T47D (cell line): ENCODE data around the gene ANKRD36.
"Not testable (repeated sequence)": the region's sequence is repeated elsewhere in the genome, so short reads cannot be mapped to it uniquely, and the experiment has no call there.

Experiments
- DNase-seq, 2 experiments: peaks; one replicate each; pipeline versions ENCODE4 v3.0.0 to v3.0.0-alpha.2; 2011 to 2012; ENCODE audit warnings: low read depth in 1 of 2, low spot score in 1 of 2
- JUND ChIP-seq: IDR thresholded peaks from 2 replicates; pipeline ENCODE4 v1.6.1; 2012; ENCODE audit warnings: low read depth
- in situ Hi-C: cut with HindIII; loops from 2 replicates; pipeline ENCODE4 v1.10.0; 2016; ENCODE audit warnings: low sequenced_read_pairs, low pct_unique_long_range_greater_than_20kb

Gene ANKRD36

DNA sequence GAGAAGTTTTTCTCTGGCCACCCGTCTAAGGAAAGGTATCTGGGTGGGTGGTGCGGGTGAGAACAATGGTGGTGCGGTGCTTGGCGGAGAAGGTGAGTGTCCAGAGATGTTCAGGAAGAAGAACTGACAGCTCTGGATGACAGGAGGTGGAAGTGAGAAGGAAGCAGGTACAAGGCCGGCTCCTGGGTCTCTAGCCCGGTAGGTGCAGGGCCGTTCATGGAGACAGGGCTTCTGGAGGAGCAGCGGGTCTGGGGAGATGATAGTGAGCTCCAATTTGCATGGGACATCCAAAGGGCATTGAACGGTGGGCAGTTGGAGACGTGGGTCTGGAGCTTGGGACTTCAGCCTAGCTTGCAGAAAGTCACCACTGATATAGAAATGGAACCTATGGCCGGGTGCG is 17.3 kb upstream of the ANKRD36 start:
- no peak for DNase-seq
- in situ Hi-C loops: no loop called here
- TF ChIP-seq JUND: no peak

DNA sequence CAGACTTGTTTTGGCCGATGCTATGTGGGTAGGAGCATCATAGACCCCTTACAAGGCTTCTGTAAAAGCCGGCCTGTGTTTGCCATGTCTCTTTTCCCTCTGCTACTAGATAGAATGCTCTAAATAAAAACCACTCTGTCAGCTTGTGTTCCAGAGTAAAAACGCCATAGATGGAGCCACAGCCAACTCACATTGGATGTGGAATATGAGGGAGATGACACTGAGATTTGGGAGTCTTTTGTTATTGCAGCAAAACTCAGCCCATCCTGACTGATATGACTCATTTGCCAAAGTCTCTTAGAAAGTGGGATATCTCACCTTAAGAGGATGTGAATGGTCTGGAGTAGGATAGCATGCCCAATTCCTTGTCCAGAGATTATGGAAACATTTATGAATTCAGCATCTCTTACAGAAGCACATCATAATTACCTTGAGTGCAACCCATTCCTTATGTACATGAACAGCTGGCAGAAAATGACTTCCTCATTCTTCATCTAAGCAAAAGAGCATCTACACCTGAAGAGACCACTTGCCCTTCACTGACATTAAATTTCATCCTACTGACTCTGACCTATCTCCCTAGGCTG is 14.1 kb upstream of the ANKRD36 start:
- DNase-seq, in situ Hi-C loops: not testable (repeated sequence)

DNA sequence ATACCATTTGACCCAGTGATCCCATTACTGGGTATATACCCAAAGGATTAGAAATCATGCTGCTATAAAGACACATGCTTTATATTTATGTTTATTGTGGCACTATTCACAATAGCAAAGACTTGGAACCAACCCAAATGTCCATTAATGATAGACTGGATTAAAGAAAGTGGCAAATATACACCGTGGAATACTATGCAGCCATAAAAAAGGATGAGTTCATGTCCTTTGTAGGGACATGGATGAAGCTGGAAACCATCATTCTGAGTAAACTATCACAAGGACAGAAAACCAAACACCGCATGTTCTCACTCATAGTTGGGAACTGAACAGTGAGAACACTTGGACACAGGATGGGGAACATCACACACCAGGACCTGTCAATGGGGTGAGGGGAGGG is 6.1 kb upstream of the ANKRD36 start:
- in situ Hi-C loops, DNase-seq: not testable (repeated sequence)

DNA sequence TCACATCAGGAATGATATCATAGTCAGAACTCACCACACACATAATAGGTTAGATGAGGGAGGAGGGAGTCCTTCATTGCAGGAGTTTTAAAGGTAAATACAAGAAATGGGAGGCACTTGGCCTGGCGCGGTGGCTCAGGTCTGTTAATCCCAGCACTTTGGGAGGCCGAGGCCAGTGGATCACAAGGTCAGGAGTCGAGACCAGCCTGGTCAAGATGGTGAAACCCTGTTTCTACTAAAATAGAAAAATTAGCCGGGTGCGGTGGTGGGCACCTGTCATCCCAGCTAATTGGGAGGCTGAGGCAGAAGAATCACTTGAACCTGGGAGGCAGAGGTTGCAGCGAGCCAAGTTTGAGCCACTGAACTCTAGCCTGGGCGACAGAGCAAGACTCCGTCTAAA is 1.7 kb upstream of the ANKRD36 start:
- DNase-seq, in situ Hi-C loops: not testable (repeated sequence)

DNA sequence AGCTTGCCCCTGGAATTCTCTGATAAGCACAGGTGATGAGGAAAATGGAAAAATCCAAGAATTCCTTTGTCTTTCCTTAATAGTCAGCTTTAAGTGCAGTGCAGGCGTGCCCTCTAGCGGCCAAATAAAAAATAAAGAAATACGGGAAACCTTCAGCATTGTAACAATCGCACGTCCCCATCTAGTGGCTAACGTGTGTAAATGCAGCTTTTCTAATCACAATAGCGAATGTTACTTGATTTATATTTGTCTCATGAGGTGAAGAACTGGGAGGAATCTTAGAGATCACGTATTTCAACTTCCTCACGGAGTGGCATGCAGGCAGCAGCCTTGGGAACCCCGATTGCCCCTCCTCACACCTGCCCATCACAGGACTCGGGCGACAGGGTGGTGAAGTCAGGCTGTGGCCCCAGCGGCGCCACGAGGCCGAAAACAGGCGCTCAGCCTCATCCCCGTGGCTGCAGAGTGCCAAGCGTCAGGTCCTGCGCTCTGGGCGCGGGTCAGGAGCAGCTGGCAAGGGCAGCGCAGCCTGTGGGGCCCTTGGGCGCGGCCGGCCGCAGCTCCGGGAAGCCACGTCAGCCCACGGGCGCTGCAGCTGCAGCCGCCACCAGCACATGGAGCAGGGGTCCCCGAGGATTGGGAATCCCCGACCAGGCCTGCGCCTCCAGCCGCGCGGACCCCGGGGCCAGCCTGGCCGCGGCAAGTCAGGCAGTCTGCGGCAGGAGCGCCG is 468 bp upstream of the ANKRD36 start:
- peak in 1 of 2 experiments; percentile 53 for DNase-seq
- in situ Hi-C loops: not testable (repeated sequence)

DNA sequence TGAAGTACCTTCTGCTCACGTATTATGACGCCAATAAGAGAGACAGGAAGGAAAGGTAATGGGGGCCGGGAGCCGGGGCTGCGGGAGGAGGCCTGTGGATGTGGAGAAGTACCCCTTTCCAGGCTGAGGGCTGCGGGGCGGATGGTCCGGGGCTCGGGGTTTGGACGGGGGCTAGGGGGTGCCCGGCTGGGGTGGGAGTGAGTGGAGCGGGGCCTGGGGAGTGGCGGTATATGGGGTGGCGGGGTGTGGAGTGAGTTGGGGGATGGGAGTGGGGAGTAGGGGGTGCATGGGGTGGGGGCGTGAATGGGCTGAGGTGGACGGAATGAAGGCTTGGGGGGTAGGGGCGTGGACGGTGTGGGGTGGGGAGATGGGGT is 916 bp downstream of the ANKRD36 start:
- DNase-seq, in situ Hi-C loops: not testable (repeated sequence)

DNA sequence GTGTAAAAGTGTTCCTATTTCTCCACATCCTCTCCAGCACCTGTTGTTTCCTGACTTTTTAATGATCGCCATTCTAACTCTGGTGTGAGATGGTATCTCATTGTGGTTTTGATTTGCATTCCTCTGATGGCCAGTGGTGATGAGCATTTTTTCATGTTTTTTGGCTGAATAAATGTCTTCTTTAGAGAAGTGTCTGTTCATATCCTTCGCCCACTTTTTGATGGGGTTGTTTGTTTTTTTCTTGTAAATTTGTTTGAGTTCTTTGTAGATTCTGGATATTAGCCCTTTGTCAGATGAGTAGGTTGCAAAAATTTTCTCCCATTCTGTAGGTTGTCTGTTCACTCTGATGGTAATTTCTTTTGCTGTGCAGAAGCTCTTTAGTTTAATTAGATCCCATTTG is 16.1 kb downstream of the ANKRD36 start:
- in situ Hi-C loops, DNase-seq: not testable (repeated sequence)

DNA sequence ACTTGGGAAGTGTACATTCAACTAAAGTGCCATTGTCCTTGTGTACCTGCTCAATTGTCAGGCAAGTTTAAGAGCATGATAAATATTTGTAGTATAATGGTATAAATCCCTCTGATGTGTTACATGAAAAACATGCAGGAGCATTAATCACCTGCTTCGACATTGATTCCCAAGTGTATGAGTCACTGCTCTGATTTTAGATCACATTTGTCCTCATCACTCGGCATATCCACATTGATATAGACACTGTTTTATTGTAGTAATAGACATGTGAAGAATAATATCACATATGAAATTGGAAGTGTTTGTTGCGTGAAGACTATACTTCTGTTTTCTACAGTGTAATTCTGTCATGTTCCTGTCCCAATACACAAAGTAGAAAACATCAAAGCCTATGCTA is 31.1 kb downstream of the ANKRD36 start:
- in situ Hi-C loops, DNase-seq: not testable (repeated sequence)

DNA sequence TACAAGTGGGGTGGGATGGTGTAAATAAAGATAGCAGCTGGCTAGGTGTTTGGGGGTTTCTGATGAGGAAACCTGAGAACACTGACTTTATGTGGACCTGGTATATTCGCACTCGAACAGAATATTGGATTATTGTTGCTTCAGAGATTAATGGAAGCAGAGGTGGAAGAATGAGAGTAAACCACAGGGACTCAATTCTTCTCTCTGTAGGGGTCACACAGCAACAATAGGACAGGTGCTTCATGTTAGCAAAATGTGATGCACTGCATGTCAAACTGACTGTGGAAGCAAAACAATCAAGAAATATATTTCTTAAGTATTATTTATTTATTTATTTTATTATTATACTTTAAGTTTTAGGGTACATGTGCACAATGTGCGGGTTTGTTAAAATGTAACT is 53.6 kb downstream of the ANKRD36 start:
- in situ Hi-C loops, DNase-seq: not testable (repeated sequence)

DNA sequence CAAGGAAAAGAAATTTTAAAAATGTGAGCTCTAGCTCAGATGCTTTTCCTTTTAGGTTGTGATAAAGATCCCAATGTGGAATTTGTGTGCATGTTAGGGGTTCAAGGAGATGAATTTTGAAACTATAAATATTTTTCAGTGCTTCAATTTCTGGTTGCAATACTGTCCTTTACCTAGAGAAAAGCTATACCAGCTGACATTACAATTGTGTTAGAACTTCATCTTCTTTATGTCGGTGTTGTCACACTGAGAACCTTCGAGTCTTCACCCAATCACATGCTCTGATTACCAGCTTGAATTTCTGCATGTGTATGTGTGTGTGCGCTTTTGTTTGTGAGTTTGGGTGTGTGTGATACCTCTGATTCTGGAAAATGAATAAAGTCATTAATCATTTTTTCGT is 55.0 kb downstream of the ANKRD36 start:
- in situ Hi-C loops, DNase-seq: not testable (repeated sequence)

DNA sequence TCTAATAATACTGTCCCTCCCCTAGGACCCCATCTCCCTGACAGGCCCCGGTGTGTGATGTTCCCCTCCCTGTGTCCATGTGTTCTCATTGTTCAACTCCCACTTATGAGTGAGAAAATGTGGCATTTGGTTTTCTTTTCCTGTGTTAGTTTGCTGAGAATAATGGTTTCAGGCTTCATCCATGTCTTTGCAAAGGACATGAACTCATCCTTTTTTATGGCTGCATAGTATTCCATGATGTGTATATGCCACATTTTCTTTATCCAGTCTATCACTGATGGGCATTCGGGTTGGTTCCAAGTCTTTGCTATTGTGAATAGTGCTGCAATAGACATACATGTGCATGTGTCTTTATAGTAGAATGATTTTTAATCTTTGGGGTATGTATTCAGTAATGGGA is 55.6 kb downstream of the ANKRD36 start:
- in situ Hi-C loops: not testable (repeated sequence)

DNA sequence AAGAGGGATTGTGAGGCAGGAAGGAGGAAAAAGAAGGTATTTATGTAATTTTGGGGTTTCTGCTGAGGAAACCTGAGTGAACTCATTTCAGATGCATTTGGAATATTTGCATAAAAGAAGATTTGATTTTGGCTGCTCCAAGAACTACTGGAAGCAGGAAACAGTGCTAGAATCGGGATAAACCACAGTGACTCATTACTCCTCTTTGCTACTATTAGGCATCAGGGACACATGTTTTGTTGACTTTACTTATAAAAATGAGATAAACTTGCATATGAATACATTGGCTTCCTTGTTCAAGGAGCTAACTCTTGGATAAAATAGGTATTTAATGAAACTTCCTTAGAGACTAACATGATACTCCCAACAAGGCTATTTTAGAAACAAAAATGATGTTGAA is 67.4 kb downstream of the ANKRD36 start:
- in situ Hi-C loops: not testable (repeated sequence)

More for the DNA sequence above, 55.6 kb downstream of the ANKRD36 start:
- DNase-seq: not testable (repeated sequence)

DNA sequence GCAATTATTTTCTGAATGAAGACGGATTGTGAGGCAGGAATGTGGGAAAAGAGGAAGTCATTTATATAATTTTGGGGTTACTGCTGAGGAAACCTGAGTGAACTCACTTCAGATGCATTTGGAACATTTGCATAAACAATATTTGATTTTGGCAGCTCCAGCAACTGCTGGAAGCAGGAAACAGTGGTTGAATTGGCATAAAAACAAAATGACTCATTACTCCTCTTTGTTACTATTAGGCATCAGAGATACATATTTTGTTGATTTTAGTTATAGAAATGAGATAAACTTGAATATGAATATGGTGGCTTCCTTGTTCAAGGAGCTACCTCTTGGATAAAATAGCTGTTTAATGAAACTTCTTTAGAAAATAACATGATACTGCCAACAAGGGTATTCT is 82.4 kb downstream of the ANKRD36 start:
- DNase-seq, in situ Hi-C loops: not testable (repeated sequence)

More for the DNA sequence above, 67.4 kb downstream of the ANKRD36 start:
- not testable (repeated sequence) for DNase-seq

DNA sequence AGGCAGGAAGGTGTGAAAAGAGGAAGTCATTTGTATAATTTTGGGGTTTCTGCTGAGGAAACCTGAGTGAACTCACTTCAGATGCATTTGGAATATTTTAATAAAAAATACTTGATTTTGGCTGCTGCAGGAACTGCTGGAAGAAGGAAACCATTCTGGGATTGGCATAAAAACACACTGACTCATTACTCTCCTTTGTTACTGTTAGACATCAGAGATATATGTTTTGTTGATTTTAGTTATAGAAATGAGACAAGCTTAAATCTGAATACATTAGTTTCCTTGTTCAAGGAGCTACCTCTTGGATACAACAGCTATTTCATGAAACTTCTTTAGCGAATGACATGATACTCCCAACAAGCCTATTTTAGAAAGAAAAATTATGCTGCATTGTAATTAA is 84.3 kb downstream of the ANKRD36 start:
- DNase-seq, in situ Hi-C loops: not testable (repeated sequence)

DNA sequence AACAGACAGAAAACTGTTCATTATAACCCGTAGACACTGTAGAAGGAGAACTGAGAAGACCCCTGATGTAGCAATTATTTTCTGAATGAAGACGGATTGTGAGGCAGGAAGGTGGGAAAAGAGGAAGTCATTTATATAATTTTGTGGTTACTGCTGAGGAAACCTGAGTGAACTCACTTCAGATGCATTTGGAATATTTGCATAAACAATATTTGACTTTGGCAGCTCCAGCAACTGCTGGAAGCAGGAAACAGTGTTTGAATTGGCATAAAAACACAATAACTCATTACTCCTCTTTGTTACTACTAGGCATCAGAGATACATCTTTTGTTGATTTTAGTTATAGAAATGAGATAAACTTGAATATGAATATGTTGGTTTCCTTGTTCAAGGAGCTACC is 87.9 kb downstream of the ANKRD36 start:
- not testable (repeated sequence) for DNase-seq

DNA sequence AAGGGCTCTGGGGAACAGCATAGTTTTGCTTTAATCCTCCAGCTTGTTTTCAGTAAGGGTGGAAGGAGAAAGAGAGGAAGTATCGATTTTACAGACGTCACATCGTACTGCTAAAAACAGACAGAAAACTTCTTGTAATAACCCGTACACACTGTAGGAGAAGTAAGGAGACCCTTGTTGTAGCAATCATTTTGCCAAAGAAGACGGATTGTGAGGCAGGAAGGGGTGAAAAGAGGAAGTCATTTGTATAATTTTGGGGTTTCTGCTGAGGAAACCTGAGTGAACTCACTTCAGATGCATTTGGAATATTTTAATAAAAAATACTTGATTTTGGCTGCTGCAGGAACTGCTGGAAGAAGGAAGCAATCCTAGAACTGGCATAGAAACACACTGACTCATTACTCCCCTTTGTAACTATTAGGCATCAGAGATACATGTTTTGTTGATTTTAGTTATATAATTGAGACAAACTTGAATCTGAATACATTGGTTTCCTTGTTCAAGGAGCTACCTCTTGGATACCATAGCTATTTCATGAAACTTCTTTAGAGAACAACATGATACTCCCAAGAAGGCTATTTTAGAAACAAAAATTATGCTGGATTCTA is 89.8 kb downstream of the ANKRD36 start:
- DNase-seq, in situ Hi-C loops: not testable (repeated sequence)

More for the DNA sequence above, 87.9 kb downstream of the ANKRD36 start:
- in situ Hi-C loops: not testable (repeated sequence)
